HFF-Myc (cell line): ENCODE measurements around the gene STAT5A.

Experiments used
- DNase-seq: peaks from one replicate; pipeline ENCODE4 v3.0.0-alpha.2; 2011; ENCODE audit warnings: low read depth; ENCODE audit errors: extremely low read depth
- H3K4me3 ChIP-seq: replicated peaks from 2 replicates; pipeline ENCODE4 v1.5.1; 2011; ENCODE audit warnings: low read depth, mild to moderate bottlenecking, control low read depth, low read length
- TF ChIP-seq, protein P1 (sequence below): IDR thresholded peaks from 2 replicates; pipeline ENCODE4 v1.5.1; 2012; ENCODE audit warnings: mild to moderate bottlenecking, low read depth, low read length, control low read depth; ENCODE audit errors: missing control alignments

The STAT5A gene

DNA sequence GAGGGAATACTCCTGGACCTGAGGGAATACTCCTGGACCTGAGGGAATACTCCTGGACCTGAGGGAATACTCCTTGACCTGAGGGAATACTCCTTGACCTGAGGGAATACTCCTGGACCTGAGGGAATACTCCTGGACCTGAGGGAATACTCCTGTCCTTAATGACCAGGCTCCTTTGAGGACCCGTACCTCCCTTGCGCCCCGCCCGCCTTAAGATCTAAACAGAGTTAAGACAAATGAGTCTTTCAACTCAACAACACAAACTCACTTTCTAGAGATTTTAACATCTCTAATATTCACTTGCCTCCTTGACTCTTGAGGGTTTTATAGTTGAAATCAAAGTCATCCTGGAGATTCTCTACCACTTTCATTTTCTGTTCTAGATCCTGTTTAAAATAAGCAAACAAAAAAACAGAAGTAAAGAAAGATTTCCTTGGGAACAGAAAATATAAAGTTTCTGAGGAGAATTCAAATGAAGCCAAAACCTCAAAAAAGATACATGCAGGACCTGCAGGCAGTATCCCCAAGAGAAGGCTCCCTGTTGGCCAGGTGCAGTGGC is 50.2 kb downstream of the STAT5A start:
- no peak for DNase-seq
- no peak overlapping the region for H3K4me3 ChIP-seq
- TF ChIP-seq, protein P1, sequence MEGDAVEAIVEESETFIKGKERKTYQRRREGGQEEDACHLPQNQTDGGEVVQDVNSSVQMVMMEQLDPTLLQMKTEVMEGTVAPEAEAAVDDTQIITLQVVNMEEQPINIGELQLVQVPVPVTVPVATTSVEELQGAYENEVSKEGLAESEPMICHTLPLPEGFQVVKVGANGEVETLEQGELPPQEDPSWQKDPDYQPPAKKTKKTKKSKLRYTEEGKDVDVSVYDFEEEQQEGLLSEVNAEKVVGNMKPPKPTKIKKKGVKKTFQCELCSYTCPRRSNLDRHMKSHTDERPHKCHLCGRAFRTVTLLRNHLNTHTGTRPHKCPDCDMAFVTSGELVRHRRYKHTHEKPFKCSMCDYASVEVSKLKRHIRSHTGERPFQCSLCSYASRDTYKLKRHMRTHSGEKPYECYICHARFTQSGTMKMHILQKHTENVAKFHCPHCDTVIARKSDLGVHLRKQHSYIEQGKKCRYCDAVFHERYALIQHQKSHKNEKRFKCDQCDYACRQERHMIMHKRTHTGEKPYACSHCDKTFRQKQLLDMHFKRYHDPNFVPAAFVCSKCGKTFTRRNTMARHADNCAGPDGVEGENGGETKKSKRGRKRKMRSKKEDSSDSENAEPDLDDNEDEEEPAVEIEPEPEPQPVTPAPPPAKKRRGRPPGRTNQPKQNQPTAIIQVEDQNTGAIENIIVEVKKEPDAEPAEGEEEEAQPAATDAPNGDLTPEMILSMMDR = no peak

DNA sequence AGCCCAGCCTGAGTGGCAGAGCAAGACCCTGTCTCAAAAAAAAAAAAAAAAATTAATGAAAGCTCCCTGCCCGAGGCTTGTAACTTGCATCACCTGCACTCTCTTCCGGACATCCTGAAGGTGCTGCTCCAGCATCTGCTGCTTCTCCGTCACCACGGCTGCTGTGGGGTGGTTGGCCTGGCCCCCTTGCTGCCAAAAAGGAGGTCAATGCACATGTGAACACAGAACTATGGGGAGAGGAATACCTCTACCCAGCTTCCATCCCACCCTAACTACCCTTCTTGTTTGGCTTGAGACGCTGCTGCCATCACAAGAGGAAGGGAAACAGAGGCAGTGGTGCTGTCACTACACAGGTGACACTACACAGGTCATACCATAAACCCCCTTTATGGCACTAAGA is 50.9 kb downstream of the STAT5A start:
- TF ChIP-seq, protein P1 = no peak
- no peak for DNase-seq
- no peak overlapping the region for H3K4me3 ChIP-seq

DNA sequence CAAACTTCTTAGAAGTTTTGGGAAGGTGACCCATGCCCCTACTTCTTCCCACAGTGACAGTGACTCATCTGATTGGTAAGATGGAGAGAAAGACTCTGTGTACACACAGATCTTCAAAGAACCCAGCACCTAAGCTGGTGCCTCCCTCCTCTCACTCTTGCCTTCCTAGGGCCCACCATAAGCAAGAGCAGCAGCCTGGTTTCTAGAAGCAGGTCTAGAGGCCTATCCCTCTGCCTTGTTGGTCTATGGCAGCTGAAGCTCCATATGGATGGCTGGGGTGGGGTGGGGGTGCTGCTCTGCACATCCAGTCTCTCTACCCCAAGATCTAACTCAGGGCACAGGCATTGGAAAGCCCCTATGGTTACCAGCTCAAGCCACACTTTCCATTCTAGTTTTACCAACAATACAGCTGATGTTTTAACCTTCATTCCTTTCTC is 52.4 kb downstream of the STAT5A start:
- H3K4me3 ChIP-seq = no peak overlapping the region
- DNase-seq = no peak
- TF ChIP-seq, protein P1 = no peak

DNA sequence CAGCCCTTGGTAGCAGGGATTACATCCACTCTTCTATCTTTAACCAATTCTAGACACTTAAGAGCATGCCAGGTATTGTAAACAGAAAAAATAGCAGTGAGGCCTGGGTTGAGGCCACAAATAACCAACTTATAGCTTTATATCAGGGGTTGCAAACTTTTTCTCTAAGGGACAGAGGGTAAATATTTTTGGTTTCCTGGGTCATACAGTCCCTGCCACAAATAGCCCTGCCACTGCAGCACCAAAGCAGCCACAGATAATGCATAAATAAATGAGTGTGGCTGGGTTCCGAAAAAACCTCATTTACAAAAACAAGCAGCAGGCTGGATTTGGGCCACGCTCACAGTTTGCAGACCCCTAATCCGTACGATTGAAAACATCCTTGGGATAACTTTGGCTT is 53.3 kb downstream of the STAT5A start:
- TF ChIP-seq, protein P1 = no peak
- H3K4me3 ChIP-seq = no peak overlapping the region
- DNase-seq = no peak

DNA sequence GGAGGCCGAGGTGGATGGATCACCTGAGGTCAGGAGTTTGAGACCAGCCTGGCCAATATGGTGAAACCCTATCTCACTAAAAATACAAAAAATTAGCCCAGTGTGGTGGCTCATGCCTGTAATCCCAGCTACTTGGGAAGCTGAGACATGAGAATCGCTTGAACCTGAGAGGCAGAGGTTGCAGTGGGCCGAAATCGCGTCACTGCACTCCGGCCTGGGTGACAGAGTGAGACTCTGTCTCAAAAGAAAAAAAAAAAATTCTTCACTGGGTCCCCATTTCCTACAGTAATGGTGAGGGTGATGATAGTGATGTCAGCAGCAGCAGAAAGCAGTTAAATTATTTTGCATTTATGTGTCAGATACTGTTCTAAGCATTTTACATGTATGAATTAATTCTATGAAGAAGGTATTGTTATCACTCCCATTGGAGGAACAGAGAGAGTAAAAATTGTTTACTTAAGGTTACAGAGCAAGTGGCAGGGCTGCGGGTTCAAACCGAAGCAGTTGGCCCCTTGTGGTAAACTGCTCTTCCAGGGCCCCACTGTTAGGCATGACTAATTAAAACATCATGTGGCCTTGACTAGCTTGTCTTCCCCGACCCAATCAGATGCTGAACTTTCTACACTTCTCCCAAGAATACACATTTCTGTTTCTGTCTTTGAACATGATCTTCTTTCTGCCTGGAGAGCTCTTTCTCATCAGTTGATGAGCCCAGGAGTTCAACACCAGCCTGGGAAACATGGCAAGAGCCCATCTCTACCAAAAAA is 54.1 kb downstream of the STAT5A start:
- no peak for DNase-seq
- no peak overlapping the region for H3K4me3 ChIP-seq
- TF ChIP-seq, protein P1 = no peak

DNA sequence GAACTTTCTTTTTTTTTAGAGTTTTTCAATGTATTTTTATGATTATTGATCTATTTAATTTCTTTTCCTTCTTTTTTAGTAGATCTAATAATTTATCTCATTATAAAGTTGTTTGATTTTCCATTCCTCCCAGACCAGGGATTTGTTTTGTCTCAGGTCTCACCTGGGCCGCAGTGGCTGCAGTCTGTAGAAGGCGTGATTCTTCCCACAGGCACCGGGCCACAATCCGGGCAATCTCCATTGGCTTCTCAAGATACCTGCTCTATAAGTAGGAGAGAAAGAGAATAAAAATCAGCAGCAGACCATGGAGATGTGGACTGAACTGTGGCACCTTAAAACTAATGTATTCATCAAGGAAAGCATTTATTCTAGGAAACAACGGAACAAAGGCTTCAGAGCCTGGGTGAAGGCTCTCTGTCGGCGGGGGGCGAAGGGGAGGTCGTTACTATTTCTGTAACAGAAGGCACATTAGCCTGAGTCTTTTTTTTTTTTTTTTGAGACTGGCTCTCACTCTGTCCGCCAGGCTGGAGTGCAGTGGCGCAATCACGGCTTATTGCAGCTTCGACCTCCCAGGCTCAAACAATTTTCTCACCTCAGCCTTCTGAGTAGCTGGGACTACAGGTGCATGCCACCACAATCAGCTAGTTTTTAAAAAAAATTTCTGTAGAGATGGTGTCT is 57.2 kb downstream of the STAT5A start:
- no peak for DNase-seq
- H3K4me3 ChIP-seq = no peak overlapping the region
- TF ChIP-seq, protein P1 = no peak
